SK-N-SH (cell line): ENCODE data around the gene FGD6. TPM values are rescaled to one million over a fixed set of nuclear protein-coding genes. Genes with fewer than 3 reads are reported as not detected.

ENCODE experiments used
- CTCF ChIA-PET: fragments of 300-600, 350-600 bp; formaldehyde crosslinking; extraction: SDS; loops from one replicate; lab custom pipeline; 2021; lab: Yijun Ruan, JAX
- POLR2A ChIA-PET: fragments of 350-600 bp; sonication (Branson Sonifier 250); formaldehyde crosslinking; extraction: SDS; loops from one replicate; lab custom pipeline; 2020; ENCODE audit warnings: antibody characterized with exemption, inconsistent platforms; lab: Yijun Ruan, JAX
- DNase-seq: peaks from one replicate; pipeline ENCODE4 v3.0.0; 2012
- H2AFZ ChIP-seq: fragments of 200-600 bp; sonication (generic); 2 replicates; pipeline ENCODE4 v1.8.1; 2016; ENCODE audit warnings: antibody characterized with exemption, mild to moderate bottlenecking, low read depth
- H3F3A ChIP-seq: fragments of 200-600 bp; sonication (generic); replicated peaks from 2 replicates; pipeline ENCODE3; 2016; ENCODE audit warnings: antibody characterized with exemption, mild to moderate bottlenecking; ENCODE audit not compliant: insufficient read depth
- H3K27ac ChIP-seq, 2 experiments: fragments of 200-500 bp in 1 of 2; fragments of 200-600 bp in 1 of 2; sonication (Bioruptor generic) in 1 of 2; sonication (generic), shearing (Covaris generic) in 1 of 2; 2 replicates each; pipeline versions ENCODE4 v1.5.1 to v1.6.1; 2014 to 2016; ENCODE audit warnings: low read depth in 2 of 2, inconsistent platforms in 1 of 2, low read length in 1 of 2, mild to moderate bottlenecking in 1 of 2, mixed read lengths in 1 of 2
- H3K27me3 ChIP-seq: fragments of 200-600 bp; sonication (generic), shearing (Covaris generic); 2 replicates; pipeline ENCODE4 v1.6.1; 2016; ENCODE audit warnings: mixed run types; ENCODE audit not compliant: insufficient read depth
- H3K36me3 ChIP-seq, 2 experiments: fragments of 200-500 bp in 1 of 2; fragments of 200-600 bp in 1 of 2; sonication (Bioruptor generic) in 1 of 2; sonication (generic) in 1 of 2; replicated peaks in 1 of 2; 2 replicates each; pipeline versions ENCODE3 to v1.5.1; 2014 to 2016; ENCODE audit warnings: low read length in 1 of 2, mild to moderate bottlenecking in 1 of 2; ENCODE audit not compliant: insufficient read depth in 2 of 2, control insufficient read depth in 1 of 2
- H3K4me1 ChIP-seq, 2 experiments: fragments of 200-500 bp in 1 of 2; fragments of 200-600 bp in 1 of 2; sonication (Bioruptor generic) in 1 of 2; sonication (generic), shearing (Covaris generic) in 1 of 2; 2 replicates each; pipeline versions ENCODE4 v1.5.1 to v1.6.1; 2014 to 2016; ENCODE audit warnings: low read depth in 1 of 2, low read length in 1 of 2, mixed run types in 1 of 2; ENCODE audit not compliant: insufficient read depth in 2 of 2, control insufficient read depth in 1 of 2
- H3K4me2 ChIP-seq: fragments of 200-600 bp; sonication (generic), shearing (Covaris generic); 2 replicates; pipeline ENCODE4 v1.6.1; 2017; ENCODE audit warnings: mixed run types
- H3K4me3 ChIP-seq, 2 experiments: fragments of 200-500 bp in 1 of 2; fragments of 200-600 bp in 1 of 2; sonication (Bioruptor generic) in 1 of 2; sonication (generic), shearing (Covaris generic) in 1 of 2; 2 replicates each; pipeline versions ENCODE4 v1.5.1 to v1.8.1; 2014 to 2016; ENCODE audit warnings: low read depth in 2 of 2, inconsistent platforms in 1 of 2, low read length in 1 of 2, mild to moderate bottlenecking in 1 of 2, mixed read lengths in 1 of 2, moderate library complexity in 1 of 2
- H3K79me2 ChIP-seq: fragments of 200-600 bp; sonication (generic); 2 replicates; pipeline ENCODE4 v1.8.1; 2017; ENCODE audit warnings: mild to moderate bottlenecking; ENCODE audit not compliant: insufficient read depth
- H3K9ac ChIP-seq: fragments of 200-600 bp; sonication (generic); 2 replicates; pipeline ENCODE4 v1.6.1; 2017; ENCODE audit warnings: mixed run types
- H3K9me2 ChIP-seq: fragments of 200-600 bp; sonication (generic); 2 replicates; pipeline ENCODE4 v1.6.1; 2017; ENCODE audit warnings: mixed run types
- H3K9me3 ChIP-seq: fragments of 200-600 bp; sonication (generic); 2 replicates; pipeline ENCODE4 v1.6.1; 2017; ENCODE audit warnings: mixed run types, mild to moderate bottlenecking, moderate library complexity
- H4K20me1 ChIP-seq: fragments of 200-600 bp; sonication (generic); 2 replicates; pipeline ENCODE4 v1.6.1; 2017; ENCODE audit warnings: mild to moderate bottlenecking, mixed run types; ENCODE audit not compliant: insufficient read depth
- FOXJ3 ChIP-seq: sonication (generic); formaldehyde crosslinking; IDR thresholded peaks from 2 replicates; pipeline ENCODE4 v1.5.1; 2020; ENCODE audit warnings: mild to moderate bottlenecking, missing genetic modification reagents
- GABPA ChIP-seq: IDR thresholded peaks from 2 replicates; pipeline ENCODE4 v1.4.0; 2012; ENCODE audit warnings: low read depth, mild to moderate bottlenecking
- GATA2 ChIP-seq: sonication (generic); formaldehyde crosslinking; IDR thresholded peaks from 2 replicates; pipeline ENCODE4 v1.5.0; 2020; ENCODE audit warnings: mild to moderate bottlenecking, missing genetic modification reagents
- IRF3 ChIP-seq: fragments of 150-350 bp; IDR thresholded peaks from 2 replicates; pipeline ENCODE4 v1.6.1; 2016; ENCODE audit warnings: mild to moderate bottlenecking, low read depth, low read length
- MXI1 ChIP-seq: IDR thresholded peaks from 2 replicates; pipeline ENCODE4 v1.6.1; 2012; ENCODE audit warnings: mild to moderate bottlenecking, low read depth, low read length, improper control_type of control experiment
- NRF1 ChIP-seq: IDR thresholded peaks from 2 replicates; pipeline ENCODE4 v1.6.1; 2012; ENCODE audit warnings: low read depth, mild to moderate bottlenecking, low read length
- PBX3 ChIP-seq: IDR thresholded peaks from 2 replicates; pipeline ENCODE4; 2012
- POLR2AphosphoS5 ChIP-seq: IDR thresholded peaks from 2 replicates; pipeline ENCODE4 v1.6.1; 2012; ENCODE audit warnings: low read depth, low read length
- RAD21 ChIP-seq: IDR thresholded peaks from 2 replicates; pipeline ENCODE4 v1.6.1; 2012; ENCODE audit warnings: mild to moderate bottlenecking, low read length
- RCOR1 ChIP-seq: fragments of 150-350 bp; IDR thresholded peaks from 2 replicates; pipeline ENCODE4 v1.6.1; 2017; ENCODE audit warnings: antibody characterized with exemption, low read length
- REST ChIP-seq: IDR thresholded peaks from 2 replicates; pipeline ENCODE4 v1.6.1; 2012; ENCODE audit warnings: mild to moderate bottlenecking, low read depth, low read length, moderate library complexity
- RFX5 ChIP-seq: IDR thresholded peaks from 2 replicates; pipeline ENCODE4 v1.6.1; 2012; ENCODE audit warnings: mild to moderate bottlenecking, improper control_type of control experiment, low read length
- RXRA ChIP-seq: IDR thresholded peaks from 2 replicates; pipeline ENCODE4 v1.4.0; 2012; ENCODE audit warnings: low read depth, mild to moderate bottlenecking, borderline replicate concordance
- SMC3 ChIP-seq: IDR thresholded peaks from 2 replicates; pipeline ENCODE4 v1.6.1; 2012; ENCODE audit warnings: low read depth, low read length, improper control_type of control experiment
- TAF1 ChIP-seq: IDR thresholded peaks from 2 replicates; pipeline ENCODE4 v1.6.1; 2012; ENCODE audit warnings: low read depth, mild to moderate bottlenecking, low read length, moderate library complexity, borderline replicate concordance
- TCF12 ChIP-seq: IDR thresholded peaks from 2 replicates; pipeline ENCODE4 v1.4.0; 2012
- TEAD4 ChIP-seq: IDR thresholded peaks from 2 replicates; pipeline ENCODE4 v1.4.0; 2012; ENCODE audit warnings: mild to moderate bottlenecking, borderline replicate concordance; ENCODE audit not compliant: insufficient read depth
- USF2 ChIP-seq: fragments of 150-350 bp; IDR thresholded peaks from 2 replicates; pipeline ENCODE4 v1.6.1; 2017; ENCODE audit warnings: antibody characterized with exemption, low read length, low read depth, borderline replicate concordance
- WGBS: methylation state at CpG from one replicate; pipeline ENCODE4 v1.1.6; 2017; ENCODE audit warnings: low lambda C conversion rate; 5-methylcytosine and 5-hydroxymethylcytosine counted together
- polyA plus RNA-seq, 3 experiments: library from polyadenylated mRNA; depleted of rRNA; stranded (reverse); fragments of >200 nt; gene quantifications; 2 replicates each; pipeline ENCODE4 v1.2.3, GENCODE V29; 2012
- TF ChIP-seq, protein P1 (sequence below): IDR thresholded peaks from 2 replicates; pipeline ENCODE4 v1.4.0; 2012; ENCODE audit warnings: low read depth, borderline replicate concordance

The FGD6 gene
- polyA plus RNA-seq, 1 of the 3 experiments (the other 2 are of a cell fraction) = 2.8 TPM

DNA sequence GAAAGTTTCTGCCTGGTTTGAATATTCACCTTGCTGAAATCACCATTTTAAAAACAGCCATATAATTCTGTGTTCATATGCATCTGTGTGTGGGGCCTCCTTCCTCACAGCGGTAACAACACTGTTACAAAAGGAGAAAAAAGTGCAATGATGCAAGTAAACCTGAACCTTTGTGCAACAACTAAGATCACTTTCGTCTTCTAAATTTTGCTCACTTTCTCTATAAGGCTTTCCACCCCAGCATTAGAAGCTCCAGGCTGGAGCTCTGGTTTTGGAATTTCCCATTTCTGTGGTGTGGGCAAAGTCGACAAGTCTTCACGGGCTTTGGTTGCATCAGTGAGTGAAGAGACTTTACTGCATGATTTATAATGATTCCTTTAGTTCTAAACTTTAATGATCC is 18.4 kb downstream of the FGD6 start:
- no peak for TF ChIP-seq RFX5
- no peak for TF ChIP-seq MXI1
- TF ChIP-seq SMC3 = no peak
- TF ChIP-seq TCF12 = no peak
- no peak for TF ChIP-seq POLR2AphosphoS5
- TF ChIP-seq GATA2 (CRISPR knock-in tag) = no peak
- TF ChIP-seq RXRA = no peak
- no peak for TF ChIP-seq GABPA
- TF ChIP-seq, all 33 proteins: peak for 0
- 80% methylated on average over 4 of the region's 4 CpGs for WGBS
- peaks cover 66% of the 10 kb centered on the region for H3K79me2 ChIP-seq
- POLR2A ChIA-PET = no interaction called here
- CTCF ChIA-PET = interaction anchor here (2.1 kb wide), 1 partner anchor 82 kb away, joined by 5 read pairs; no protein-coding TSS in a partner anchor
- no peak overlapping the region for H3K4me3 ChIP-seq
- H3K4me2 ChIP-seq = no peak overlapping the region
- 0 out of 4 replicates have a peak overlapping the region, but pooled peaks of 1 of the 2 experiments have one; percentile 8 for H3K27ac ChIP-seq
- DNase-seq = no peak
- no peak overlapping the region for H3K9ac ChIP-seq
- H3K27me3 ChIP-seq = no peaks in the 10 kb centered on the region
- no peaks in the 10 kb centered on the region for H3K36me3 ChIP-seq
- peaks cover 15% of the 10 kb centered on the region for H3F3A ChIP-seq
- peaks cover 3 to 34% of the 10 kb centered on the region in 2 experiments for H3K4me1 ChIP-seq
- H3K9me3 ChIP-seq = no peaks in the 10 kb centered on the region
- no peak overlapping the region for H2AFZ ChIP-seq
- no peaks in the 10 kb centered on the region for H3K9me2 ChIP-seq
- H4K20me1 ChIP-seq = no peaks in the 10 kb centered on the region

- ChIA-PET POLR2A (no interaction called here), CTCF (interaction anchor here (0.7 to 0.9 kb wide), 3 partner anchors 80 to 1972 kb away, joined by 3 read pairs; no protein-coding TSS in a partner anchor)
- Histone ChIP-seq H3K4me2 (no peak overlapping the region), H3F3A (peaks cover 2% of the 10 kb centered on the region), H3K27ac (no peak overlapping the region), H3K27me3 (no peaks in the 10 kb centered on the region), H2AFZ (no peak overlapping the region), H3K4me3 (no peak overlapping the region), H3K9ac (no peak overlapping the region), H3K79me2 (peaks cover 62% of the 10 kb centered on the region), H4K20me1 (no peaks in the 10 kb centered on the region), H3K36me3 (no peaks in the 10 kb centered on the region), H3K4me1 (peaks cover 2 to 21% of the 10 kb centered on the region in 2 experiments; a peak in 3 of 4 replicates), H3K9me2 (no peaks in the 10 kb centered on the region), H3K9me3 (no peaks in the 10 kb centered on the region)
- no peak for DNase-seq
- WGBS = 61% methylated on average over 2 of the region's 2 CpGs
- TF ChIP-seq RXRA = no peak
- TF ChIP-seq FOXJ3 (CRISPR knock-in tag) = no peak
- no peak for TF ChIP-seq RAD21
- no peak for TF ChIP-seq TAF1
- TF ChIP-seq TEAD4 = no peak
- TF ChIP-seq NRF1 = no peak
- no peak for TF ChIP-seq USF2
- no peak for TF ChIP-seq PBX3
- TF ChIP-seq REST = no peak
- TF ChIP-seq TCF12 = no peak
- TF ChIP-seq RCOR1 = no peak
- TF ChIP-seq IRF3 = no peak
- TF ChIP-seq SMC3 = no peak
- TF ChIP-seq, protein P1, sequence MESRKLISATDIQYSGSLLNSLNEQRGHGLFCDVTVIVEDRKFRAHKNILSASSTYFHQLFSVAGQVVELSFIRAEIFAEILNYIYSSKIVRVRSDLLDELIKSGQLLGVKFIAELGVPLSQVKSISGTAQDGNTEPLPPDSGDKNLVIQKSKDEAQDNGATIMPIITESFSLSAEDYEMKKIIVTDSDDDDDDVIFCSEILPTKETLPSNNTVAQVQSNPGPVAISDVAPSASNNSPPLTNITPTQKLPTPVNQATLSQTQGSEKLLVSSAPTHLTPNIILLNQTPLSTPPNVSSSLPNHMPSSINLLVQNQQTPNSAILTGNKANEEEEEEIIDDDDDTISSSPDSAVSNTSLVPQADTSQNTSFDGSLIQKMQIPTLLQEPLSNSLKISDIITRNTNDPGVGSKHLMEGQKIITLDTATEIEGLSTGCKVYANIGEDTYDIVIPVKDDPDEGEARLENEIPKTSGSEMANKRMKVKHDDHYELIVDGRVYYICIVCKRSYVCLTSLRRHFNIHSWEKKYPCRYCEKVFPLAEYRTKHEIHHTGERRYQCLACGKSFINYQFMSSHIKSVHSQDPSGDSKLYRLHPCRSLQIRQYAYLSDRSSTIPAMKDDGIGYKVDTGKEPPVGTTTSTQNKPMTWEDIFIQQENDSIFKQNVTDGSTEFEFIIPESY = no peak
These were observed 19.6 kb downstream of the FGD6 start for GRCh38 chr12:95197636-95198035.
